Osteoblast (primary cell): ENCODE measurements around the gene PALLD. TPM values are rescaled to one million over a fixed set of nuclear protein-coding genes. Genes with fewer than 3 reads are reported as not detected.

ENCODE experiments used
- DNase-seq: peaks from one replicate; pipeline ENCODE4 v3.0.0; 2011; ENCODE audit warnings: low spot score, mixed read lengths; ENCODE audit not compliant: insufficient read length; ENCODE audit errors: missing footprints
- H2AFZ ChIP-seq: 2 replicates; pipeline ENCODE4 v1.6.0; 2011; ENCODE audit warnings: mild to moderate bottlenecking, low read length
- H3K27ac ChIP-seq: 2 replicates; pipeline ENCODE4 v1.5.1; 2011; ENCODE audit warnings: mild to moderate bottlenecking, low read depth, low read length, moderate library complexity
- H3K27me3 ChIP-seq: 2 replicates; pipeline ENCODE4 v1.6.0; 2012; ENCODE audit warnings: mild to moderate bottlenecking, control low read depth, inconsistent platforms, low read length, moderate library complexity; ENCODE audit not compliant: insufficient read depth
- H3K36me3 ChIP-seq: 2 replicates; pipeline ENCODE4 v1.5.1; 2011; ENCODE audit warnings: mild to moderate bottlenecking, low read length, control low read depth, moderate library complexity; ENCODE audit not compliant: insufficient read depth
- H3K4me1 ChIP-seq: 2 replicates; pipeline ENCODE4 v1.5.1; 2011; ENCODE audit warnings: mild to moderate bottlenecking, low read length, control low read depth, moderate library complexity; ENCODE audit not compliant: insufficient read depth
- H3K4me2 ChIP-seq: 2 replicates; pipeline ENCODE4 v1.6.0; 2011; ENCODE audit warnings: mild to moderate bottlenecking, low read length; ENCODE audit not compliant: insufficient read depth
- H3K4me3 ChIP-seq: fragments of 200-600 bp; sonication (generic); 3 replicates; pipeline ENCODE4 v1.5.1; 2012; ENCODE audit warnings: mild to moderate bottlenecking, low read length, inconsistent platforms; ENCODE audit not compliant: insufficient read depth
- H3K79me2 ChIP-seq: 2 replicates; pipeline ENCODE4 v1.6.0; 2012; ENCODE audit warnings: mild to moderate bottlenecking, low read length, control low read depth, inconsistent platforms; ENCODE audit not compliant: insufficient read depth
- H3K9me3 ChIP-seq: 2 replicates; pipeline ENCODE4 v1.5.1; 2011; ENCODE audit warnings: low read depth, low read length, control low read depth
- H4K20me1 ChIP-seq: 2 replicates; pipeline ENCODE4 v1.6.0; 2012; ENCODE audit warnings: mild to moderate bottlenecking, low read length, control low read depth; ENCODE audit not compliant: insufficient read depth
- CTCF ChIP-seq: IDR thresholded peaks from 2 replicates; pipeline ENCODE4 v1.5.1; 2011; ENCODE audit warnings: mild to moderate bottlenecking, low read depth, low read length, moderate library complexity; ENCODE audit errors: extremely low read depth
- total RNA-seq: library from RNA; depleted of rRNA; stranded (reverse); fragments of >200 nt; gene quantifications from 2 replicates; pipeline ENCODE4 v1.2.3, GENCODE V29; 2012

Gene PALLD
- total RNA-seq, 1 donor: 244 TPM

GRCh38 chr4:168868044-168868781, 371.4 kb downstream of the PALLD start:
- no peaks in the 10 kb centered on the region for H3K27me3 ChIP-seq
- H3K4me2 ChIP-seq: peak overlapping the region; percentile 28
- peak; percentile 62 for DNase-seq
- TF ChIP-seq CTCF: no peak
- peaks cover 60% of the 10 kb centered on the region for H3K4me1 ChIP-seq
- H3K9me3 ChIP-seq: no peaks in the 10 kb centered on the region
- peak overlapping the region; percentile 5 for H3K4me3 ChIP-seq
- H3K36me3 ChIP-seq: peaks cover 28% of the 10 kb centered on the region
- H3K27ac ChIP-seq: peak overlapping the region; percentile 85
- H4K20me1 ChIP-seq: peaks cover 9% of the 10 kb centered on the region
- H3K79me2 ChIP-seq: peaks cover 89% of the 10 kb centered on the region
- no peak overlapping the region for H2AFZ ChIP-seq

DNA sequence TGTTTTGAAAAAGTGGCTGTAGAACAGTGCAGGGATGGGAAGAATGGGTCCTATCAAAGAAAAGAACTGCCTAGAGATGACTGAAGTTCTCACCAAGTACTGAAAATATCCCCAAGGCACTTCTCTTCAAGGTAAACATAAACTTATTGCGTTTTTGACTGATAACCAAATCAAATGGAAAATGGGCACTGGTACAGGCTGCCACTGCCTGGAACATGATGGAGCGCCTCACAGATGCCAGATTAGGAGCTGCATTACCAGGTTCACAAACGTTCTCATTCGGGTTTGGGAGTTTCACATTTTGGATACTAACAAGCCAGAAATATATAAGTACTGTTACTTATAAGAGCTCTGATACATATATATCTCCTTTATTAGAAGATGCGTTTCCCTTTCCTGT, 371.9 kb downstream of the PALLD start:
- DNase-seq: no peak
- Histone ChIP-seq H3K9me3 (no peaks in the 10 kb centered on the region), H3K27ac (peak overlapping the region; percentile 85), H2AFZ (no peak overlapping the region), H3K4me1 (peaks cover 54% of the 10 kb centered on the region), H3K4me2 (peak overlapping the region; percentile 20), H3K79me2 (peaks cover 90% of the 10 kb centered on the region), H4K20me1 (peaks cover 9% of the 10 kb centered on the region), H3K27me3 (no peaks in the 10 kb centered on the region), H3K36me3 (peaks cover 28% of the 10 kb centered on the region), H3K4me3 (no peak overlapping the region)
- no peak for TF ChIP-seq CTCF

GRCh38 chr4:168870004-168870403, 373.2 kb downstream of the PALLD start:
- DNase-seq: peak; percentile 34
- peaks cover 89% of the 10 kb centered on the region for H3K79me2 ChIP-seq
- H3K9me3 ChIP-seq: no peaks in the 10 kb centered on the region
- no peak for TF ChIP-seq CTCF
- peaks cover 39% of the 10 kb centered on the region for H3K36me3 ChIP-seq
- H3K4me2 ChIP-seq: no peak overlapping the region
- no peak overlapping the region for H2AFZ ChIP-seq
- H3K27ac ChIP-seq: peak overlapping the region; percentile 7
- H3K4me3 ChIP-seq: no peak overlapping the region
- H3K27me3 ChIP-seq: no peaks in the 10 kb centered on the region
- peaks cover 42% of the 10 kb centered on the region for H3K4me1 ChIP-seq
- peaks cover 7% of the 10 kb centered on the region for H4K20me1 ChIP-seq

- Histone ChIP-seq H3K4me3 (no peak overlapping the region), H3K36me3 (peaks cover 38% of the 10 kb centered on the region), H2AFZ (no peak overlapping the region), H3K4me1 (peaks cover 37% of the 10 kb centered on the region), H3K4me2 (no peak overlapping the region), H4K20me1 (peaks cover 10% of the 10 kb centered on the region), H3K9me3 (no peaks in the 10 kb centered on the region), H3K27me3 (no peaks in the 10 kb centered on the region), H3K27ac (peak overlapping the region; percentile 10), H3K79me2 (peaks cover 89% of the 10 kb centered on the region)
- no peak for DNase-seq
- TF ChIP-seq CTCF: no peak
Observed at GRCh38 chr4:168871632-168872031, 374.8 kb downstream of the PALLD start.
